GM19452 (cell line): ENCODE data around the gene C22orf15.

ENCODE experiments used
- ATAC-seq: cut with Tn5 transposase; IDR thresholded peaks from one replicate; pipeline ENCODE4 v1.9.1; 2021; ENCODE audit not compliant: unreplicated experiment

Gene C22orf15

GRCh38 chr22:23750367-23750713 lies 12.4 kb upstream of the C22orf15 start:
- ATAC-seq = no peak

DNA sequence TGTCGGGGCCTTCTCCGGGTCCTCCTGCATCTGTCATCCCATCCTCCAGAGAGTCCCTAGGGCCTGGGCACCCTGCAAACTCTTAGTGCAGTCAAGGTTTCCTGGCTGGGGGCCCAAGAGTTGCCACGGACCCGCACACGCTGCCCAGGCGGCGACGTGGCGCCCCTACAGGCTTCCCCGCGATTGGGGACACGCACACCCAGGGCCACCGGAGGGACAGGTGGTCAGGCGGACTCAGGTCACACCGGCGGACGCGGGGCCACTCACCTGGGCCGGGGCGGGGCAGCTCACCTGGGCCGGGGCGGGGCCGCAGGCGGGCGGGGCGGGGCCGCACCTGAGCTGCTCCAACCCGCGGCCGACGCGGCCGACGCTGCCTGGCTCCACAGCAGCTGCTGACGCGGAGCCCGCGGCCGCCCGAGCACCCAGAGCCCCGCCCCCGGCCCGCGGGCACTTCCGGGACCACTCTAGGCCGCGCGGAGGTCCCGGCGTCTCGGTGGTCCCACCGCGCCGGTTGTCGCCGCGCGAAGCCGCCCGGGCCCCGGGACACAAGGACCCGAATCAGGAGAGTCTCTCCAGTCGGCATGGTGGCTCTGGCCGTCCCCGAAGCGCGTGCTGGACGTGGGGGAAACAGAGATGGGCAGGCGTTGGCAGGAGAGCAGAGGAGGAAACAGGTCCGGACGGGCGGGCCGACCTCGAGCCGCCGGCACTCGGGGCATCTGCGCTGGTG lies 11.9 kb upstream of the C22orf15 start, which contains the start of gene ZNF70:
ZNF70 (minus strand) TSS at position 399 of the 727 bp plus-strand sequence. CDS start 5,972 bp downstream, outside the sequence.
- peak; percentile 82 for ATAC-seq

DNA sequence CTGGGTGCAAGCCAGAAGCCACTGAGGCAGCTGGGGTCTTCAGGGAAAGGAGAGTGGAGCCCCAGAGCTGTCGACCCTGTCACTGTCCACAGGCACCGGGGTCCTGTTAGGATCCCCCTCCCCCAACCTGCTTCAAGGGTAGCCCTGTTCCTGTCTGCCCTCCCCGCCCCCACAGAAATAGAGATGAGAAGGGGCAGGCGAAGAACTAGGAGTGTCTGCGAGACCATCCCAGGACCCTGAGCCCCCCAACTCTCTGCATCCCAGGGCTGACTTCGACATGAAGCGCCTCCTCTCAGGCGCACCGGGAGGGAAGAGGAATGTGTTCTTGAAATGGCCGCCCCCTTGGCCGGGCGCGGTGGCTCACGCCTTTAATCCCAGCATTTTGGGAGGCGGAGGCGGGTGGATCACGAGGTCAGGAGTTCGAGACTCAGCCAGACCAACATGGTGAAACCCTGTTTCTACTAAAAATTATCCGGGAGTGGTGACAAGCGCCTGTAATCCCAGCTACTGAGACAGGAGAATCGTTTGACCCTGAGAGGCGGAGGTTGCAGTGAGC lies 11.3 kb upstream of the C22orf15 start:
- ATAC-seq = peak; percentile 14

DNA sequence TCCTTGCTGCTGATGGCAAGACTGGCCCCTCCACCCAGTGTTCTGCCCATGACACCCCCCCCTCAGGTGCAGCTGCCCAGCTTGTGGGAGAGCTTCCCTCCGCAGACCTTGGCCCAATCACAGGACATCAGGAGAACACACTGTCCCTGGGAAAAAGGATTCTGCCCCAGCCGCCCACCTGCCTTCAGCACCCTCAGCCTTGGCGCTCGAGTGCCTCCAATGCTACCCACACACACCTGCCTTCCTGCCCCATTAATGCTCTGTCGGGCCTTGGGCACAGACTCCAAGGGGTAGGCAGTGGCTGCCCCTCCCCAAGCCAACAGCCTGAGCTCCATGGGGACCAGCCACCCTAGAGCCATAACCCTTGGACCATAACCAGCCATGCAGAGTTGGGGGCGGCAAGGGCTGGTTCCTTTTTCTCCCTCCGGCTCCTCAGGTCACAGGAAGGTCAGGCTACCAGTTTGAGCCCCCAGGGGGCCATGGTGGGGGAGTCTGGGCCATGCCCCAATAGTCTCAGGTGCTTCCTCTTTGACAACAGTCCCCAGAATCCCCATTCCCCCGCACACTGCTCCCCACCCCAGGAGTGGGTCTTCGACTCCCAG lies 10.6 kb upstream of the C22orf15 start:
- ATAC-seq = no peak

DNA sequence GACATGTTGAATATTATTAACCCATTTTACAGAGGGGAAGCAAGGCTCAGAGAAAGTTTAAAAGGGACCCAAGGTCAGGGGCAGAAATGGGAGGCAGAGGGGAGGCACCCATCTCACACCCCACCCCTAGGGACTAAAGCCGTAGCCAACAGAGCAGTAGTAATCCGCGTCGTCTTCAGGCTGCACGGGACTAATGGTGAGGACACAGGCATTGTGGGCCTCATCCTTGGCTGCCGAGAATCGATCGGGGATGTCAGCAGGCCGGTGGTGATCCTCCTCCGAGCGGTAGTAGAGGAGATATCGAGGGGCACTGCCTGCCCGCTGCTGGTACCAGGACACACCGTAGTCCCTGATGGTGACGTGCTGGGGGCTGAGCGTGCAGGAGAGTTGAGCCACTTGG lies 10.0 kb upstream of the C22orf15 start:
- ATAC-seq = no peak

DNA sequence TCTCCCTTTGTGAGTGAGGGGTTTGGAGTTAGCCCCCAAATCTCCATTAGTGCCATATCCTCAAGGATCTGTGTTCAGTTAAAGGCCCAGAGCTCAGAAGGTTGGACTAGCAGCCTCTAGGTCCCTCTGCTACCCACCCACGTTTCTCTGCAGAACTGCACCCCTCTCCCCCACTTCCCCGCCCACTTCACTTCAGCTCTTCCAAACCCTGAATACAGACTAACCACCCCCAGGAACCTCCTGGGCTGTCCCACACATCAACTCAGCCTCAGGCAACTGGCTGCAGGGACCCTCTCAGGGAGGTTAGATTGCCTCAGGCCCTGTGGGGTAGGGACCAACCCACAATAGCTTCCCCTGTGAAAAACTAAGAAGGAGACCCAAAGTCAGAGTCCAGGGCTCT lies 9.4 kb upstream of the C22orf15 start:
- no peak for ATAC-seq

DNA sequence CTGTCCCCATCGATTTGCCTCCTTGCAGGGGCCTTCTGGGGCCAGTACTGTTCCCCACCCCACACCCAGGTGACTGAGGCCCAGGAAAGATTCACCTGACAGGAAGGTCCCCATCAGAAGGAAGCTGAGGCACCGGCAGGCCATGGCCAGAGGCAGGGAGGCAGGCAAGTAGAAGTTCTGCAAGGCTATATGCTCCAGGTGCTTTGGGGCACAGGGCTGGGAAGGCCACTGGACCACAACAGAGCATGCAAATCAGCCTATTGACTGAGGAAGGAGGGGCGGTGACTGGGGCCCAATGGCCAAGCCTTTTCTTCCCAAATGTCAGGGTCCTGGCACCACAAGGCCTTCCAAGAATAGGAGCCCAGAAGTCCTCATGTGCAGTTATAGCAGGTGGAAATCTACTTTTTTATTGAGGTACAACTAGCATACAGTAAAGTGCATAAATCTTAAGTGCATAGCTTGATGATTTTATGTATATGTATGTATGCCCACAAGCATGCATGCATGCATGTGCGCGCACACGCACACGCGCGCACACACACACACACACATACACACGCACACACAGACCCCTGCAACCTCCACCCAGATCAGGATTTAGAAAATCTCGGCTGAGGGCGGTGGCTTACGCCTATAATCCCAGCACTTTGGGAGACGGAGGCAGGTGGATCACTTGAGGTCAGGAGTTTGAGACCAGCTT lies 8.4 kb upstream of the C22orf15 start, which contains the start of gene VPREB3:
VPREB3 (minus strand) TSS at position 206 of the 700 bp plus-strand sequence; CDS start at position 144, 62 bp downstream.
- ATAC-seq = no peak

DNA sequence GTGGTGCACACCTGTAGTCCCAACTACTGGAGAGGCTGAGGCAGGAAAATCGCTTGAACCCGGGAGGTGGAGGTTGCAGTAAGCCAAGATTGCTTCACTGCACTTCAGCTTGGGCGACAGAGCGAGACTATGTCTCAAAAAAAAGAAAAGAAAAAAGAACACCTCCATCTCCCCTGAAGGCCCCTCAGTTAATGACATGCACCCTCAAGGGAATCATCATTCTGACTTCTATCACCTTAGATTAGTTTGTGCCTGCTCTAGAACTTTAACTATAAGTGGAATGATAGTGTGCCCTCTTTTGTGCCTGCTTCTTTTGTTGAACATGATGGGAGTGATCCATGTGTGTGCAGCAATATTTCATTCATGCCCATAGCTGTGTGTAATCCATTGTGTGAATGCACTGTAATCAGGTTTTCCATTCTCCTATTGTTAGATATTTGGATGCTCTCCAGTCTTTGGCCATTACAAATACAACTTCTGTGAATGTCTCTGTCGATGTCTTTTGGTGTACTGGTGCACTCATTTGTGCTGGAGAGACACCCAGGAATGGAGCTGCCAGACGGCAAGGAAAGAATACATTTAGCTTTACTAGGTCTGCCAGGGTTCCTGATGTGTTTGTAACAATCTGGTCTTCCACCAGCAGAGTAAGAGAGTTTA lies 7.7 kb upstream of the C22orf15 start:
- ATAC-seq = no peak

- no peak for ATAC-seq
Measured at GRCh38 chr22:23755711-23756110, 7.1 kb upstream of the C22orf15 start.

DNA sequence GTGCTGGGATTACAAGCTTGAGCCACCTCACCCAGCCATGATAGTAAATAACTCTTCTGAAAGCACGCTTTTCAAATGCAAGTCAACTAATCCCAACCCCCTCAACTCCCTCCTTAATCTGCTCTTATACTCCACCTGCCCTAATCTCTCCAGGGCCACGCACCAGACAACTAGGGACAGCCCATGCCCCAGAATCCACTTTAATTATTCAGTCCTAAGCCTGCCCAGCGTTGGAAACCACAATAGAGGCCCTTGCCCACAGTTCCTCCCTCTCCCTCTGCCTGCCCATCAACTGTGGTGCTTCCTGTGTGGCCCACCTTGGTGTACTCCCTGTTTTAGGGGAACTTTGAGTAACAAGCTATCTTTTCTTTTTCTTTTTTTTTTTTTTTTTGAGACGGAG lies 5.9 kb upstream of the C22orf15 start:
- ATAC-seq = no peak

- ATAC-seq = no peak
Measured at GRCh38 chr22:23759566-23759965, 3.2 kb upstream of the C22orf15 start.

DNA sequence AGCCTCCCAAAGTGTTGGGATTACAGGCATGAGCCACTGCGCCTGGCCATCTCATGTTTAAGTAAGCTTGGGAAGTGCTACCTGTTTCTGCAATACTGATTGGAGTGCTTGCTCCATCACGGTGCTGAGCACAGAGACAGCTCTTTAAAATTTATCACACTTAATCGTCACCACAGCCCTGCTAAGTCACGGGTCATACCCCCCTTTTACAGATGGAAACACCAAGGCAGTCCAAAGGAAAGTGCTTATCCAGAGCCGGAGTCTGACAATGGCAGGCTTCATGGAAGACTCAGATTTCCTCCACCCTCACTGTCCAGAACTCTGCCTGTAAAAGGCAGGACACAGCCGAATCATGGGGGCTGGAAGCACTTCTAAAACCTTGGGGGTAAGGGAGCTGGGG lies 2.7 kb upstream of the C22orf15 start:
- no peak for ATAC-seq

DNA sequence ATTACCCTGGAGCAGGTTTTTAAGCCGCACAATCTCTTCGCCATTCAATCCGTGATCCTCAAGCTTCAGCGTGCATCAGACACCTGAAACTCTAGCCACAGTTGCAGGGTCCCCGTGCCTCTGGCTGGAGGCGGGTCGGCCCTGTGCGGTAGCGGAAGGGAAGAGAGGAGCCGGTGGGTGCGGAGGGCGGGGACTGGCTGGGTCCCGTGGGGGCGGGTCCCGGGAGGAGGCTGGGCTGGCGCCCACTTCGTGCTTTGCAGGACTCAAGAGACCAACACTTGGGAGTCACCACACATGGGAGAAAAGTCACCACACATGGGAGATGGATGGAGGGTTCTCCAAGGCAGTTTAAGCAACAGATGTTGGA lies 772 bp downstream of the C22orf15 start:
- no peak for ATAC-seq

DNA sequence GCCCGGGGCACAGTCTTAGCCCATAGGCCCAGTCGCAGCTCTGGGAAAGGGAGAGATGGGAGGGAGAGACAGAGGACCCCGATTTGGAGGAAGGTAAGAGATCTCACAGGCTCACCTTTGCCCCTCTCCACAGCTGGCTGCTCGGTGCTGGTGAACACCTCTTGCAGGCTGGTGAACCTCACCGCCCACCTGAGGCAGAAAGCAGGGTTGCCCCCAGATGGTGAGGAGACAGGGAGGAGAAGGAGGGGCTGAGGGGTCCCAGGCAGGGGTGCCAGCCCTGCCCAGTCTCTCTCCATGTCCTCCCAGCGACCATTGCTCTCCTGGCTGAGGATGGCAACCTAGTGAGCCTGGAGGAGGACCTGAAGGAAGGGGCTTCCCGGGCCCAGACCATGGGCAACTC lies 1.2 kb downstream of the C22orf15 start:
- ATAC-seq = no peak

GRCh38 chr22:23764899-23765881 lies 2.4 kb downstream of the C22orf15 start:
- ATAC-seq = no peak

- ATAC-seq = no peak
Measured at GRCh38 chr22:23767303-23767672, 4.5 kb downstream of the C22orf15 start.

- peak; percentile 56 for ATAC-seq
Measured at GRCh38 chr22:23767673-23768548, 5.1 kb downstream of the C22orf15 start, which contains the start of gene CHCHD10. CHCHD10 (minus strand) TSS chr22:23767972; CDS start chr22:23767874, 98 bp downstream.

DNA sequence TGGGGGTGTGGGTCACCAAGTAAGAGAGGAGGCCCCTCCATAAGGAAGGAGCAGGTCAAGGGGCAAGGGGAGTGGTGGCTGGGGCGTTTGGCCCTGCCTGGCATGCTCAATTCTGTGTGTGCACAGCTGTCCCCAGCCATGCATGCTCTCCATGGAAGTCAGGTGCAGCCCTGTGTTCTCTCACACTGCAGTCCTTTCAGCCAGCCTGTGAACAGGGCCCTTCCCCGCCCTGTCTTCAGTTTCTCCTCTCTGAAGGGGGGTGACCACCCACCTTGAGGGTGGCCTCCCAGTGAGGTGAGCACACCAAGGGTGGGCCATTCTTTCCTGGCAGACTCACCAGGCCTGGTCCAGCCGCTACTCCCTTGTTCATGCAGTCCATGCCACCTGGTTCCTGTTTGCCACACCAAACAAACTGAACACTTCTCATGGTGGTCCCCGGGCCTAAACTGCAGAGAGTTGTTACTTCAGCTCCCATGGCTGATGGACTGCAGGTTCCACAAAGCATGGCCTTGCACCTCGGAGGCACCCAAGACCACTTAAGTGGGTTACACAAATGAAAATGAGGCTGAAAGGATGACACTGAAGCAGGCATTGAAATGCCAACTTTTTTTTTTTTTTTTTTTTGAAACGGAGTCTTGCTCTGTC lies 6.7 kb downstream of the C22orf15 start:
- ATAC-seq = no peak

- no peak for ATAC-seq
Measured at GRCh38 chr22:23772315-23772648, 9.5 kb downstream of the C22orf15 start.
